Spleen (tissue), 11 donors: Measurements from ENCODE around the gene ENOX1. TPM values are rescaled to one million over a fixed set of nuclear protein-coding genes. Genes with fewer than 3 reads are reported as not detected.

Experiments used
- DNase-seq: peaks from one replicate; pipeline ENCODE4 v3.0.0-alpha.2; 2020
- H3K27ac ChIP-seq, 8 donors: fragments of 200-600 bp; sonication (generic) in 7 of 8; 1 replicate in 4 of 8; 2 replicates in 4 of 8; pipeline versions ENCODE4 v1.5.0 to v1.8.0; 2016 to 2021; ENCODE audit warnings: inconsistent platforms in 4 of 8, mild to moderate bottlenecking in 4 of 8, moderate library complexity in 1 of 8
- H3K27me3 ChIP-seq, 7 donors: fragments of 200-600 bp; sonication (generic) in 6 of 7; replicated peaks in 1 of 7; 1 replicate in 4 of 7; 2 replicates in 3 of 7; pipeline versions ENCODE4 v1.5.0 to v1.8.0; 2016 to 2021; ENCODE audit warnings: inconsistent platforms in 3 of 7, mild to moderate bottlenecking in 1 of 7
- H3K36me3 ChIP-seq, 6 donors: fragments of 200-600 bp; sonication (generic) in 5 of 6; 1 replicate in 4 of 6; 2 replicates in 2 of 6; pipeline versions ENCODE4 v1.5.0 to v1.8.0; 2016 to 2021; ENCODE audit warnings: inconsistent platforms in 2 of 6
- H3K4me1 ChIP-seq, 6 donors: fragments of 200-600 bp; sonication (generic) in 5 of 6; 1 replicate in 3 of 6; 2 replicates in 3 of 6; pipeline versions ENCODE4 v1.5.0 to v1.8.0; 2016 to 2021; ENCODE audit warnings: inconsistent platforms in 3 of 6
- H3K4me3 ChIP-seq, 8 donors: fragments of 200-600 bp; sonication (generic) in 7 of 8; 1 replicate in 4 of 8; 2 replicates in 4 of 8; pipeline versions ENCODE4 v1.5.0 to v1.8.0; 2016 to 2021; ENCODE audit warnings: inconsistent platforms in 4 of 8, mild to moderate bottlenecking in 4 of 8, moderate library complexity in 2 of 8
- H3K9me3 ChIP-seq, 8 donors: fragments of 200-600 bp; sonication (generic) in 7 of 8; 1 replicate in 4 of 8; 2 replicates in 4 of 8; pipeline versions ENCODE4 v1.5.0 to v1.8.0; 2016 to 2021; ENCODE audit warnings: inconsistent platforms in 4 of 8
- CTCF ChIP-seq, 11 experiments: fragments of 200-600 bp in 7 of 11; fragments of 450-650 bp in 4 of 11; sonication (generic) in 4 of 11; IDR thresholded peaks in 8 of 11; conservative IDR thresholded peaks in 3 of 11; 1 replicate in 7 of 11; 2 replicates in 4 of 11; pipeline versions ENCODE4 v1.4.0 to v1.8.0; 2016 to 2021; ENCODE audit warnings: antibody characterized with exemption in 11 of 11, inconsistent platforms in 4 of 11, mild to moderate bottlenecking in 1 of 11
- POLR2A ChIP-seq, 3 donors: fragments of 450-650 bp; IDR thresholded peaks; one replicate each; pipeline ENCODE4 v1.5.1; 2017; ENCODE audit warnings: antibody characterized with exemption in 3 of 3, mild to moderate bottlenecking in 1 of 3
- POLR2AphosphoS5 ChIP-seq, 3 donors: sonication (generic); formaldehyde crosslinking; IDR thresholded peaks; one replicate each; pipeline ENCODE4 v1.5.1; 2017; ENCODE audit warnings: antibody characterized with exemption in 3 of 3
- WGBS, 5 donors: extraction: QIAGEN DNeasy Blood & Tissue Kit in 3 of 5; methylation state at CpG; one replicate each; pipeline versions ENCODE4 v1.1.5 to v1.1.7; 2013 to 2018; 5-methylcytosine and 5-hydroxymethylcytosine counted together
- intact Hi-C: fragments of 100-400 bp; cut with DNase I; formaldehyde crosslinking; loops from one replicate; pipeline ENCODE4 v1.15.0; 2023; ENCODE audit warnings: low total_unique reads
- polyA plus RNA-seq, 3 donors: library from polyadenylated mRNA; stranded (reverse); fragments of 200-250 nt; gene quantifications; one replicate each; pipeline ENCODE4 v1.2.1, GENCODE V29; 2013
- total RNA-seq, 7 donors: library from RNA; depleted of rRNA in 3 of 7; stranded (reverse); fragments of >200 nt in 3 of 7; fragmentation: NEBNext Ultra II Directional in 4 of 7; extraction: Animal tissue kit (Norgen Biotek cat#: 25700) in 4 of 7; gene quantifications; one replicate each; pipeline versions ENCODE4 v1.1.0 to v1.2.1, GENCODE V29; 2016 to 2021
- donor health status: healthy with polysubstance abuse.
- donor health status: DM: no; HTN: no; CAD: no; lungs with moderate emphysema.
- donor health status: DM: no; HTN: no; CAD: no.
- donor health status: Bipolar disorder and iron deficiency.
- donor health status: healthy.
- donor health status: DM: no; HTN: no; CAD: no.
- donor health status: DM: yes; HTN: yes; CAD: no.

The ENOX1 gene
- total and polyA plus RNA-seq, 10 donors = 0.42 to 1.3 (median 0.54) TPM; not detected in 1

GRCh38 chr13:43221611-43222010 lies 565.2 kb downstream of the ENOX1 start:
- H3K27ac ChIP-seq = no peak overlapping the region
- H3K4me1 ChIP-seq = no peaks in the 10 kb centered on the region
- intact Hi-C loops = no loop called here
- 83 to 94% (median 91%) methylated on average over 1 of the region's 1 CpG for WGBS, 5 donors
- H3K9me3 ChIP-seq = no peaks in the 10 kb centered on the region
- H3K36me3 ChIP-seq = no peaks in the 10 kb centered on the region
- DNase-seq = no peak
- no peak for TF ChIP-seq POLR2A (IDR thresholded peaks at IDR 0.05)
- no peak for TF ChIP-seq POLR2AphosphoS5 (IDR thresholded peaks at IDR 0.05)
- no peak for TF ChIP-seq CTCF (IDR thresholded peaks at IDR 0.05 in 8 of 11, conservative IDR thresholded peaks at IDR 0.05 in 3 of 11)
- no peak overlapping the region for H3K4me3 ChIP-seq
- H3K27me3 ChIP-seq = peaks cover 0 to 2% (median 0%) of the 10 kb centered on the region in 7 donors

DNA sequence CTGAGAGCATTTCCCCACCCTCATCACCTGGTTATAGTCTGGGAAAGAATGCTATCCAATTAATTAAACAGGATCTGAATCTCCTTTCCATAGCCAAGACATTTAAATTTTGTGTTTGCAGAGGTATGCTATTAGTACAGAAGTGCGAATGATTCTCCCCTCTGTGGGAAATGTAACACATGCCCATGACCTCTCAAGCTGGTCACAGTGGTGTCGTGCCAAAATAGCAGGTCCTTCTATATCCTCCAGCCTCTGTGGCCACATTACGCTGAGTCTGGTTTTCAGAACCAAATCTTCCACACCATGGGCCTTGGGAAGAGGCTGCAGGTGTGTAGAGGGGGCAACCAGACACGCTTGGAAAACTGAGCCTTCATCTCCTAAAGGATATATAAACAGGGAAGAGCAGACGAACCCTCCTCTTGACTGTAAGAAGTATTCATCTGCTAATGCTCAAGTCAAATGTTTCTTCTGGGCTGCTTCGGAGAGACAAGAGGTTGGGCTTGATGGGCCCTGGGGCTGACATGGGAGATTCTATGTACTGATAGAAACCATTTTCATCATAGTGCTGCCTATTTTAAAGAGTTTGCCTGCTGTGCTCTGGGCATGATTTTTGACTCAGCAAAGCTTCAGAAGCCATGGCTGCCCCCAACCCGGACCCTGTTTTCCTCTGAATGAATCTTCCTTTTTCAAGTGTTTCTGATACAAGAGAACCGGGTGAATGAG lies 565.7 kb downstream of the ENOX1 start:
- intact Hi-C loops = no loop called here
- no peak overlapping the region for H3K27ac ChIP-seq
- no peaks in the 10 kb centered on the region for H3K4me1 ChIP-seq
- H3K27me3 ChIP-seq = no peaks in the 10 kb centered on the region
- TF ChIP-seq CTCF (IDR thresholded peaks at IDR 0.05 in 8 of 11, conservative IDR thresholded peaks at IDR 0.05 in 3 of 11) (no peak), POLR2AphosphoS5 (IDR thresholded peaks at IDR 0.05) (no peak), POLR2A (IDR thresholded peaks at IDR 0.05) (no peak)
- H3K36me3 ChIP-seq = no peaks in the 10 kb centered on the region
- no peak overlapping the region for H3K4me3 ChIP-seq
- DNase-seq = no peak
- H3K9me3 ChIP-seq = no peaks in the 10 kb centered on the region
- WGBS, 5 donors = 86 to 95% (median 90%) methylated on average over 8 of the region's 8 CpGs

- Histone ChIP-seq H3K27me3 (peaks cover 0 to 4% (median 0%) of the 10 kb centered on the region in 7 donors), H3K4me3 (no peak overlapping the region), H3K27ac (no peak overlapping the region), H3K4me1 (no peaks in the 10 kb centered on the region), H3K9me3 (no peaks in the 10 kb centered on the region), H3K36me3 (no peaks in the 10 kb centered on the region)
- no peak for TF ChIP-seq POLR2AphosphoS5 (IDR thresholded peaks at IDR 0.05)
- TF ChIP-seq POLR2A (IDR thresholded peaks at IDR 0.05) = no peak
- TF ChIP-seq CTCF (IDR thresholded peaks at IDR 0.05 in 8 of 11, conservative IDR thresholded peaks at IDR 0.05 in 3 of 11) = no peak
- WGBS, 5 donors = 89 to 98% (median 93%) methylated on average over 4 of the region's 4 CpGs
- no peak for DNase-seq
- intact Hi-C loops = no loop called here
These were observed 572.6 kb downstream of the ENOX1 start for GRCh38 chr13:43214124-43214523.

DNA sequence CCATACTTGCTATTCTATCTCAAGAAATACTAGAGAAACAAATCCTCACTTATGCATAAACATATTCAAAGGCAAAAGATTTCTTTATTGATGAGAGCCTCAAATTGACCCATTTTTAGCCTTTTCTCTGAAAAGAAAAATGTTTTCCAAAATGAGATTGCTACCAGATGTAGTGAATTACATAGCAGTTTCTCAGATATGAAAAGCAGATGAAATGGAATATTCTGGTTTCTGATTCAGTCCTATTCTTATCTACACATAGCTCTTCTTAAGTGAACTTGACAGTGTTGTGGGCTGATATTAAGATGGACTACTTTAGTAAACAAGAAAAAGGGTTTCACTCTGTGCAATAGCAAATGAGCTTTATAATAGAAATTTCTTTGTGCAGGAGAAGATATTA lies 579.9 kb downstream of the ENOX1 start:
- intact Hi-C loops = no loop called here
- H3K36me3 ChIP-seq = no peaks in the 10 kb centered on the region

More for the DNA sequence above, 579.9 kb downstream of the ENOX1 start:
- no peak for DNase-seq
- peaks cover 0 to 15% (median 8%) of the 10 kb centered on the region in 8 donors for H3K9me3 ChIP-seq
- TF ChIP-seq CTCF (IDR thresholded peaks at IDR 0.05 in 8 of 11, conservative IDR thresholded peaks at IDR 0.05 in 3 of 11) (no peak), POLR2AphosphoS5 (IDR thresholded peaks at IDR 0.05) (no peak), POLR2A (IDR thresholded peaks at IDR 0.05) (no peak)
- no peak overlapping the region for H3K4me3 ChIP-seq
- no peaks in the 10 kb centered on the region for H3K27me3 ChIP-seq
- no peaks in the 10 kb centered on the region for H3K4me1 ChIP-seq
- no peak overlapping the region for H3K27ac ChIP-seq
